Type B pancreatic cell (in vitro differentiated cells): ENCODE results near the gene CALHM4. TPM values are rescaled to one million over a fixed set of nuclear protein-coding genes. Genes with fewer than 3 reads are reported as not detected.

ENCODE experiments used
- DNase-seq: peaks from one replicate; pipeline ENCODE4 v3.0.0; 2021; ENCODE audit warnings: mixed read lengths; ENCODE audit not compliant: unreplicated experiment; ENCODE audit errors: extremely low spot score
- H3K27ac Mint-ChIP-seq: 2 replicates; pipeline ENCODE4 v1.8.0; 2021; ENCODE audit warnings: mild to moderate bottlenecking, mixed read lengths
- H3K27me3 Mint-ChIP-seq: 2 replicates; pipeline ENCODE4 v1.8.0; 2021; ENCODE audit warnings: mixed read lengths
- H3K36me3 Mint-ChIP-seq: 2 replicates; pipeline ENCODE4 v1.8.0; 2021; ENCODE audit warnings: mixed read lengths
- H3K4me1 Mint-ChIP-seq: one replicate; pipeline ENCODE4 v1.8.0; 2021; ENCODE audit warnings: mixed read lengths; ENCODE audit not compliant: unreplicated experiment
- H3K4me3 Mint-ChIP-seq: 2 replicates; pipeline ENCODE4 v1.8.0; 2021; ENCODE audit warnings: mild to moderate bottlenecking, mixed read lengths
- H3K9me3 Mint-ChIP-seq: 2 replicates; pipeline ENCODE4 v1.8.0; 2021; ENCODE audit warnings: mixed read lengths
- CTCF ChIP-seq: fragments of 200-600 bp; sonication (generic); conservative IDR thresholded peaks from 2 replicates; pipeline ENCODE4 v1.5.0; 2021; ENCODE audit warnings: antibody characterized with exemption, mild to moderate bottlenecking
- total RNA-seq: library from RNA; stranded (reverse); gene quantifications from 2 replicates; pipeline ENCODE4 v1.2.1, GENCODE V29; 2021; ENCODE audit warnings: low replicate concordance

The CALHM4 gene
- total RNA-seq, 1 donor from 2014 or later: not detected

GRCh38 chr6:116556814-116557415 is 3.4 kb downstream of the CALHM4 start:
- peaks cover 11% of the 10 kb centered on the region for H3K4me1 Mint-ChIP-seq
- TF ChIP-seq CTCF: no peak
- no peaks in the 10 kb centered on the region for H3K9me3 Mint-ChIP-seq

GRCh38 chr6:116557893-116558292 is 4.3 kb downstream of the CALHM4 start:
- DNase-seq: no peak
- TF ChIP-seq CTCF: no peak
- peaks cover 3% of the 10 kb centered on the region for H3K27me3 Mint-ChIP-seq
- H3K36me3 Mint-ChIP-seq: no peaks in the 10 kb centered on the region
- peak overlapping the region; percentile 11 for H3K27ac Mint-ChIP-seq
- H3K4me3 Mint-ChIP-seq: no peak overlapping the region
- H3K4me1 Mint-ChIP-seq: peaks cover 11% of the 10 kb centered on the region
- no peaks in the 10 kb centered on the region for H3K9me3 Mint-ChIP-seq

More at GRCh38 chr6:116556814-116557415, 3.4 kb downstream of the CALHM4 start:
- H3K4me3 Mint-ChIP-seq: no peak overlapping the region
- no peaks in the 10 kb centered on the region for H3K36me3 Mint-ChIP-seq
- no peak overlapping the region for H3K27ac Mint-ChIP-seq
- peaks cover 3% of the 10 kb centered on the region for H3K27me3 Mint-ChIP-seq
- DNase-seq: no peak

GRCh38 chr6:116560130-116560529 is 6.6 kb downstream of the CALHM4 start:
- H3K27me3 Mint-ChIP-seq: peaks cover 5% of the 10 kb centered on the region
- TF ChIP-seq CTCF: no peak
- H3K27ac Mint-ChIP-seq: no peak overlapping the region
- no peaks in the 10 kb centered on the region for H3K9me3 Mint-ChIP-seq
- no peak for DNase-seq
- peaks cover 11% of the 10 kb centered on the region for H3K4me1 Mint-ChIP-seq
- no peak overlapping the region for H3K4me3 Mint-ChIP-seq
- H3K36me3 Mint-ChIP-seq: no peaks in the 10 kb centered on the region

GRCh38 chr6:116561377-116562018 is 7.9 kb downstream of the CALHM4 start:
- Mint-ChIP-seq H3K27ac (no peak overlapping the region), H3K4me3 (no peak overlapping the region), H3K4me1 (peaks cover 11% of the 10 kb centered on the region), H3K36me3 (no peaks in the 10 kb centered on the region), H3K9me3 (no peaks in the 10 kb centered on the region), H3K27me3 (peaks cover 9% of the 10 kb centered on the region)
- peak; percentile 75 for DNase-seq
- peak; percentile 98 for TF ChIP-seq CTCF

GRCh38 chr6:116562019-116562403 is 8.5 kb downstream of the CALHM4 start:
- no peaks in the 10 kb centered on the region for H3K36me3 Mint-ChIP-seq

More at GRCh38 chr6:116562019-116562403, 8.5 kb downstream of the CALHM4 start:
- DNase-seq: no peak
- Mint-ChIP-seq H3K4me3 (no peak overlapping the region), H3K9me3 (no peaks in the 10 kb centered on the region), H3K27me3 (peaks cover 13% of the 10 kb centered on the region), H3K27ac (no peak overlapping the region), H3K4me1 (peaks cover 11% of the 10 kb centered on the region)
- TF ChIP-seq CTCF: no peak
